Measurements from ENCODE around the gene XRCC6. TPM values are rescaled to one million over a fixed set of nuclear protein-coding genes. Genes with fewer than 3 reads are reported as not detected.

XRCC6 gene
- total RNA-seq, 1 experiment from 2014 or later = 588 TPM

- Histone ChIP-seq H3K9ac (ENCODE audit: low read length) (no peak overlapping the region), H3K4me2 (ENCODE audit: low read length) (no peak overlapping the region), H3K4me1 (ENCODE audit: control insufficient read depth in 1 of 2, insufficient read depth in 2 of 2, low read length in 2 of 2) (no peaks in the 10 kb centered on the region), H4K20me1 (ENCODE audit: insufficient read depth) (0 out of 2 replicates have a peak, but pooled peaks cover 12% of the 10 kb centered on the region), H3K9me2 (ENCODE audit: insufficient read depth) (no peaks in the 10 kb centered on the region), H3K27me3 (ENCODE audit: insufficient read depth, low read length) (no peaks in the 10 kb centered on the region), H3K79me2 (ENCODE audit: insufficient read depth, low read length) (peaks cover 80% of the 10 kb centered on the region), H2AFZ (ENCODE audit: low read depth, low read length, poor library complexity, severe bottlenecking) (no peak overlapping the region), H3K9me3 (ENCODE audit: control insufficient read depth in 1 of 2, insufficient read depth in 1 of 2, low read depth in 1 of 2, low read length in 2 of 2) (no peaks in the 10 kb centered on the region), H3K27ac (ENCODE audit: low read depth, low read length) (no peak overlapping the region), H3K36me3 (ENCODE audit: control insufficient read depth in 1 of 2, insufficient read depth in 2 of 2, low read length in 2 of 2) (peaks cover 64 to 66% of the 10 kb centered on the region in 2 experiments), H3K4me3 (replicated peaks in 1 of 2; ENCODE audit: low read depth in 1 of 2, low read length in 2 of 2) (no peak overlapping the region)
- DNase-seq (ENCODE audit: low read depth, low spot score) (no peak), ATAC-seq (no peak)
- TF ChIP-seq JUND (IDR thresholded peaks at IDR 0.05) (no peak), TCF7L2 (IDR thresholded peaks at IDR 0.05; ENCODE audit: borderline replicate concordance, extremely low read depth, insufficient read depth, insufficient read length) (no peak), ZBTB33 (IDR thresholded peaks at IDR 0.05; ENCODE audit: extremely low read depth, insufficient replicate concordance, low read length) (no peak), MAX (IDR thresholded peaks at IDR 0.05) (no peak), FOSL1 (IDR thresholded peaks at IDR 0.05; ENCODE audit: low read depth) (no peak), POLR2A (IDR thresholded peaks at IDR 0.05; ENCODE audit: borderline replicate concordance, extremely low read depth, insufficient read depth, insufficient read length) (no peak), ATF3 (IDR thresholded peaks at IDR 0.05) (no peak), ELF1 (IDR thresholded peaks at IDR 0.05; ENCODE audit: borderline replicate concordance, low read depth) (no peak), CTCF (IDR thresholded peaks at IDR 0.05 in 2 of 3, conservative IDR thresholded peaks at IDR 0.05 in 1 of 3; ENCODE audit: borderline replicate concordance in 1 of 3, insufficient read depth in 1 of 3, low read depth in 2 of 3, low read length in 2 of 3) (no peak), YY1 (IDR thresholded peaks at IDR 0.05; ENCODE audit: extremely low read depth, insufficient replicate concordance, low read depth, low read length) (no peak), SP1 (IDR thresholded peaks at IDR 0.05; ENCODE audit: low read depth) (no peak), EGR1 (IDR thresholded peaks at IDR 0.05; ENCODE audit: low read depth) (no peak), SRF (IDR thresholded peaks at IDR 0.05; ENCODE audit: low read depth) (no peak), CEBPB (IDR thresholded peaks at IDR 0.05; ENCODE audit: low read depth) (no peak), REST (IDR thresholded peaks at IDR 0.05; ENCODE audit: low read depth) (no peak)
- ChIA-PET CTCF (no interaction called here), POLR2A (interaction anchor here (1.5 kb wide), 1 partner anchor 27 kb away, joined by 5 read pairs; the partner anchor contains the start of genes DESI1 and XRCC6), RAD21 (ENCODE audit: low non-redundant PET in 1 of 2, low total read pairs in 2 of 2, uncharacterized antibody in 2 of 2, unreplicated experiment in 2 of 2) (no interaction called here)
- BruUV-seq (replicated peaks) = no TSS peak
- intact Hi-C loops (cut with micrococcal nuclease) = no loop called here
These were observed 26.7 kb downstream of the XRCC6 start for GRCh38 chr22:41647771-41648170.
